ENCODE measurements around the gene DPYSL4. TPM values are rescaled to one million over a fixed set of nuclear protein-coding genes. Genes with fewer than 3 reads are reported as not detected.

DPYSL4 gene
- total RNA-seq, 1 experiment from 2014 or later: 19.6 TPM

DNA sequence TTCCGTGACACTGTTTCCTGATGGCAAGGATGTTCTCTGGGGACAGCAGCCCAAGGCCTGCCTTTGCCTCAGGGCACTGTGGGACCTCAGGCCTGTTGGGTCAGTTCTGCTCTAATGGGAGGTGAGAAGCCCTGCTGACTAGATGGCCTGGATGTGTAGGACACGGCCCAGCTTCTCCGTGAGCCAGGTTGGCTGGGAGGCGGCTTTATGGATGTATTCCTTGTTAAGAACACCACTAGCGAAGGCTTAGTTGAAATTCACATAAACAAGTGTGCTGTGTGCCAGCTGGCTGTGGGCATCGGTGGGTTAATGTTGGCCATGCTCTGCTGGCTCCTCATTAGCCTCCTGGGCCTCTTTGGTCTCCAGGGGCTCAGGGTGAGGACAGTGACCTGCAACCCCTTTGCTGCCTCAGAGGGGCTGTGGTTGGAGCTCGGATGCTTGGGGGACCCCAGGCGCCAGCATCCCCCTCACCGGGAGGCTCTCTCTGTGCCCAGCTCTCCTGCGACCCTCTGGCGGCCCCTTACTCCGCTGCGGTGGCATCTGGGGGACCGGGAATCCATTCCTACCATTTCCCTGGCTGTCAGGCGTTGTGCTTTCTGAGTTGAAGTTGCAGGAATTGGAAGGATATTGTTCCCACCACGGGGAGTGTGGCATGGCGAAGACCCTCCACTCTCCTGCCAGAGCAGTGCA is 22.8 kb upstream of the DPYSL4 start:
- DNase-seq (ENCODE audit: low spot score): no peak

DNA sequence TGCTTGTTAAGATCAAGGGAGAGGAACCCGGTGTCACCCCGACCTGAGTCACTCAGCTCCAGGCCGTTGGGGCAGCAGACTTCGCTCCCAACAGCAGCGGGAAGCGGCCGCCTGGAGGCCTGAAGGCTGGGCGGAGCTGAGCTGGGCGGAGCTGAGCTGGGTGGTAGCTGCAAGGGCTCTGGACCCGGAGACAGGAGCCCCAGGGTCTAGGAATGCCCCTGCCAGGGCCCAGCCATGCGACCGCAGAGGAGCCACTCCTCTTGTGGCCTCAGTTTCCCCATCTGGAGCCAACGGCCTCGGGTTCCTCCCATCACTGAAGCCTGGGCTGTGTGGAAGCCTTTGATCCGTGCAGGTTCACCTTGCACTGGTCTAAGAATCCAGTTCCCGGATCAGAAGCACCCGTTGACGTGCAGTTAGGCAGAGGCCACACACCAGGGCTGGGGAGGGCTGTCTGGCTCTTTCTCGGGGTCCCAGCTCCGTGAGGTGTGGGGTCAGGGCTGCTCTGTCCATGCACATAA is 21.9 kb upstream of the DPYSL4 start:
- no peak for DNase-seq (ENCODE audit: low spot score)

DNA sequence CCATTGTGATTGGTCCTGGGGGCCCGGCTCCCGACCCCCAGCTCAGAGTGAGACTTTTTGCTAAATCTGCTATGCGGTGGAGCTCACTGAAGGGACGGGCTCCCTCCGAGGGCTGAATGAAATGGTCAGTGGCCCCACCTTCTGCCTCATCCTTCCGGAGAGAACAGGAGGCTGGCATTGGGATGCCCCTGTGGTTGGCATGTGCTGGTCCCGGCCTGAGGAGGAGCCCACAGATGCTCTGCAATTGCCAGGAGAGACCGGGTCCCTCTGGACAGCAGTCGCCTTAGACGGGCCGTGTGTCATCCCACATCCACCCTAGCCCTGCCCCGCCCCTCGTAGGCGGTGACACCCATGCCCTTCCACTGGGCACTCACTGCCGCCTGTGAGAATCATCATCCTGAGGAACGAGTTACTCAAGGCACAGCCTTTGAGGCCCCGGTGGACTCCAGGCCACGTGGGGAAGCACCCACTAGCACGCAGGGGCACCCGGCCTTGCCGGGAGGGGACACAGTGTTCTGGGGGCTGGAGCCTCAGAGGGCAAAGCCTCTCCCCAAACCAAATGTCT is 21.2 kb upstream of the DPYSL4 start:
- DNase-seq (ENCODE audit: low spot score): no peak

DNA sequence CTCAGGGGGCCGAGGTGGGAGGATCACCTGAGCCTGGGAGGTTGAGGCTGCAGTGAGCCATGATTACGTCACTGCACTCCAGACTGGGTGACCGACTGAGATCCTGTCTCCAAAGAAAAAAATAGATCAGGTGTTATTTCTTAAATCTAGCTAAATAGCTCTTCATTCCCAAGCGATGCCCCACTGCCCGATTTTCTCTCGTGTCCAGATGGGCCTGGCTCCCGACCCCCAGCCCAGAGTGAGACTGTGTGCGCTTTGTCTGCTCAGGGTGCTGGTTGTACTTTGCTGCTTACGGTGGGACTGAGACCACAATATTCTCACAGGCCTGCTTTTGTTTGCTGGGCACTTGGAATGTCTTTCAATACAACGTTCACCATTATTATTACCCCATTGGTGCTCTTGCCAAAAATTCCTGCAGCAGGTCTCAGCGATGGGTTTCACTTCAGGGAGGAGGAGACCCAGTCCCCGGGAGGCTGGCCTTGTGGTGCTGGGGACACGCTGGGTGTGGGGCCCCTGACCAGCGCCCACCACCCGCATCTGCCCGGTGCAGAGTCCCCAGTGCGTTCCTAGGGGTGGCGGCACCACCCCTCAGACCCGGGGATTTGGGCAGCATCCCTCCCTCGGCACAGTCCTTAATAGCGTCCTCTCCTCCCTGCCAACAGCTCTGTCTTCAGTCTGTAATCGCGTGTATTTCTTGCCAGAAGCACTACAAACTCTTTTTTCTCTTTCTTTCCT is 20.4 kb upstream of the DPYSL4 start:
- no peak for DNase-seq (ENCODE audit: low spot score)

DNA sequence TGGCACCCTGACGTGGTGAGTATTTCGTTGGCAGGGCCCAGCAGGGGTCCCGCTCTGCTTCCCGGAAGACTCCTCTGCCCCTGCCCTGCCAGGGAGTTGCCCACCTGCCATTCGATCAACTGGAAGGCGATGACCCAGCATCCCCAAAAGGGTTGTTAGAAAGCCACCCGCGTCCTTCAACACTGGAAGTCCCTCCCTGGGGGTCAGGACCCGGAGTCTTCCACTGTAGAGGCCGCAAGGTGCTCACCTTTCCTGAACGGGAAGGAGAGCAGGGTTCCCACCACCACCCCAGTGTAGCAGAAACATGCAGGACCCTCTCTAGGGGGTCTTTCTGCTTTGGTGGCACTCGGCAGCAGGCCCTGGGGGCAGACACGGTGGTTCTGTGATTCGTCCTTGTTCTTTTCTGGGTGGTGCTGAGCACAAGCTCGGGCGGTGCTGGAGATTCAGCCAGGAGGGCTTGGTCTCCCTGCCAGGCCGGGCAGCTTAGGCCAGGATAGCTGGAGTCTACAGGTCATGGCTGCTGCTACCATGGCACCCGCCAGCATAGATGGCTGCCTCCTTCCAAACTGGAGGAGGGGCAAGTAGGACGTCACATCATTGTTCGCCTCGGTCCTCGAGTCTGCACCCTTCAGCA is 19.6 kb upstream of the DPYSL4 start:
- DNase-seq (ENCODE audit: low spot score): no peak

DNA sequence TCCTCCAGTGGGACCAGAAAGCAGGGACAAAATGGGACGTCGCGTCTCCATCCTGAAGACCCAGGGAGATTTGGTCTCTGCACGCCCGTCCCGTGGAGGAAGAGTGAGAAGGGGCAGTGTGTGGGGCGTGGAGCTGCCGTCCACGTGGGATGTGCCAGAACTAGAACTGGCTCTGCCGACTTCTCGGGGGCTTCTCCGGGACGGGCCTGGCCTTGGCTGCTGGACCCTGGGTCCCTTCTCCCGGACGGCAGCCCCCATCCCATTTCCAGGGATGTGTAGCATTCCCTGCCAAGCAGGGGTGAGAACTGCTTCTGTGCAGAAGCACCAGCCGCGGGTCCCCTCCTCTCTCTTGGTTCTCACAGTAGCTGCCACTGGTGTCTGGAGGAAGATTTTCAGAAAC is 18.8 kb upstream of the DPYSL4 start:
- no peak for DNase-seq (ENCODE audit: low spot score)

DNA sequence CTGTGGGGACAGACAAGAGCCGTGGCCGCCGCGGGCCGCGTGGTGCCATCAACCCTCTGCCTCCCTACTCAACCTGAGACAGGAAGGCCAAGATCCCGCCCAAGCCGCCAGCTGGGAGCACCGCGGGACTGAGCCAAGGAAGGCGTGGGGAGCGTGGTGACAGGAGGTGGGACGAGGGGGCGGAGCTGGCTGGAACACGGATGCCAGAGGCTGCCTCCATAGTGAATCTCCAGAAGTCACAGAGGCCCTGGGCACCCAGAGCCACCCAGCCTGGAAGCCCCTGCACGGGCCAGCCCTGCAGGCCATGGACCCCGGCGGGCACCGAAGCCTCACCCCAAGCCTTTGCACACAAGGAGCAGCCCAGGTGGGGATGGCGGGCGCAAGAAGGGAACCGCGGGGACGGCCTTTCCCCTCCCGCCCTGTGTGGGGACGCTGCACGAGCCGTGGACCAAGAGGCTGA is 18.1 kb upstream of the DPYSL4 start:
- no peak for DNase-seq (ENCODE audit: low spot score)

DNA sequence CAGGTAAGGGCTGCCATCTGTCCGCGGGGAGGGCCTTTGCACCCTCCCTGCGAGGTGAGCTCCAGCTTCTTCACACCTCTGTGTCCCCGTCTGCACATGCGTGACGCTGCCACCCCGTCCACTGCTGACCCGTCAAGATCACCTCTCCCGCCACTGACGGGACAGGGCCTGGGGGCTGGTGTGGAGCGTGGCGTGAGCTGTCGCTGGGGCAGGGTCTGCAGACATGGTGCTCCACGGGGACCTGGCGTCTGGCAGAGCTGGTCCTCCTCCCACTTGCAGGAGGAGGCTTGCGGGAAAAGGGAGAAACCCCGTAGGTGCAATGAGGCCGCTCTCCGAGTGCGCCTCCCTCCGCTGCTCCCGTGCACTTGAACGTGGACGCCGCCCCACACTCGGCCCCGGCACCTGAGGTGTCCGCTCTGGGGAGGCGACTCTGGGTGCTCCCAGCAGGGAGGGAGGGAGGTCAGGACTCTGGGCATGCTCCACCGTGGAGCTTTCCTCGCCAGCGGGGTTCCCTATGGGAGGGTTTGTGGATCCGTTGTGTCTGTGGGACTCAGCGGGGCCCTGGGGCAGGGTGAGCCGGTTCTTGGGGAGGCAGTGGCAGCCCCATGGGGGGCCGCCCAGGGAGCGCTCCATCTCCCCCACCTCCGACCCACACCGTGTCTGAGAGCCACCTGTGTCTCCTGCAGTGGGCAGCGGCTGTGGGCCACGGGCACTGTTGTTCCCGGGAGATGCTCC is 17.6 kb upstream of the DPYSL4 start:
- DNase-seq (ENCODE audit: low spot score): no peak

DNA sequence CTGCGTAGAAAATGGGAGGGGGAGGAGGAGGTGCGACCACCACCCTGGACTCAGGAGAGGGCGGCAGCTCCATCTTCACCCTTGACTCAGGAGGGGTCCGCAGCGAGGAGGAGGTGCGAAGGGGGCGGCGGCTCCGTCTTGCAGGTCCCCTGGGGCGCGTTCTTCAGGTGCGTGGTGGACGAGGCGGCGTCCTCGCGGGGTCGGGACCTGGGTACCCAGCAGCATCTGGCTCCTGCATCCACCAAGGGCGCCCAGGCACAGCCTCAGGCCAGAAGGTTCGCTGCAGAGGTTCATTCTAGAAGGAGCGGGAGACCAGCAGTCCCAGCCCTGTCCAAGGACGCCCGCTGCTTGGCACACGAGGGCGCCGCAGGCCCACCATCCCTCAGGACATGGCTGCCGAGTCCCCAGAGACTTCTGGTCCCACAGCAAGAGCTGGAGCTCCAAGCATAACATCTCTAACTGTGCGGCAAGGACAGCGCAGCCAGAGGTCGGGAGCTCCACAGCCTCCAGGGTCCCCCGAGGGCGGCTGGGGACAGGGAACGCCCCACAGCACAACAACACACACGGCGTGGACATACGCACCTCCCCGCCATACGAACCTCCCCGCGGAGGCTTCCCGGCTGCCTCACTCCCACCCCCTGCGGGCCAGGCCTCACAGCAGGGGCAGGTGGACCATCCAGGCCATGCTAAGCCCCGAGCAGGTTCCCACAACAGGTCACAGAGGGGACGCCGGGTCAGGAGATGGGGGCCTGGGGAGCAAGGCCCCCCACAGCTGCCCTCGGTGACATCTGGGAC is 16.8 kb upstream of the DPYSL4 start:
- DNase-seq (ENCODE audit: low spot score): no peak

DNA sequence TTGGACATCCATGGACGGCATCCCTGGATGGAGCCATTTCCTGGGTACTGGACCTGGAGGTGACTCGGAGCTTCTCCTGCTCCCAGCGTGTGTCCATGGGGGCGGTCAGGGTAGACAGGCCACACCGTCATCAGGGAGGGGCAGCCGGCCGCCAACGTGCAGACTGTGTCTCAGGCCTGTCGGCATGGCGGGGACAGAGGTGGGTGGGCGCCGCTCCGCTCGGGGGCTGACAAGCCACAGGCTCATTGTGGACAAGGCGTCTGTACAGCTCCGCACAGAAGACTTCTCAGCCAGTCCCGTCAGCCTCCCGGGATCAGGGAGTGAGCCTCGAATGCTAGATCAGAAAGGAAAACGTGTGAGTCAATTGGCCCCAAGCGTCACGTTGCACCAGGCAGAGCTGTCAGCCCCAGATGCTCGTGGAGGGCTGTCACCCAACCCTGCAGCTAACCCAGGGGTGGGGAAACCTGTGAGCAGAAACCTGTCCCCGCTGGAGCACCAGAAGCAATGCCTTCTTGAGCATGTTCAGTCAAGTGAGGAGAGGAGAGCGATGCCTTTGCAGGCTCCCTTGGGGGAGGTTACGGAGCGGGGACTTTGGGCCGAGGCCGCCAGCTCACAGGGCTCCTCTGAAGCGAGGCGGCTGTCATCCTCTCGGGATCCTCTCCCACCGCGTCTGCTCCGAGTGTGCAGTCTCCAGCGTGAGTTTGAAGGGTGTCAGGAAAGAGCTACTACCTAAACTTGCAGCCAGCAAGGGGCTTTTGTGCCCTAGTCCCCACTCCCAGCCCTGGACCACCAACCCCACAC is 16.0 kb upstream of the DPYSL4 start:
- no peak for DNase-seq (ENCODE audit: low spot score)

DNA sequence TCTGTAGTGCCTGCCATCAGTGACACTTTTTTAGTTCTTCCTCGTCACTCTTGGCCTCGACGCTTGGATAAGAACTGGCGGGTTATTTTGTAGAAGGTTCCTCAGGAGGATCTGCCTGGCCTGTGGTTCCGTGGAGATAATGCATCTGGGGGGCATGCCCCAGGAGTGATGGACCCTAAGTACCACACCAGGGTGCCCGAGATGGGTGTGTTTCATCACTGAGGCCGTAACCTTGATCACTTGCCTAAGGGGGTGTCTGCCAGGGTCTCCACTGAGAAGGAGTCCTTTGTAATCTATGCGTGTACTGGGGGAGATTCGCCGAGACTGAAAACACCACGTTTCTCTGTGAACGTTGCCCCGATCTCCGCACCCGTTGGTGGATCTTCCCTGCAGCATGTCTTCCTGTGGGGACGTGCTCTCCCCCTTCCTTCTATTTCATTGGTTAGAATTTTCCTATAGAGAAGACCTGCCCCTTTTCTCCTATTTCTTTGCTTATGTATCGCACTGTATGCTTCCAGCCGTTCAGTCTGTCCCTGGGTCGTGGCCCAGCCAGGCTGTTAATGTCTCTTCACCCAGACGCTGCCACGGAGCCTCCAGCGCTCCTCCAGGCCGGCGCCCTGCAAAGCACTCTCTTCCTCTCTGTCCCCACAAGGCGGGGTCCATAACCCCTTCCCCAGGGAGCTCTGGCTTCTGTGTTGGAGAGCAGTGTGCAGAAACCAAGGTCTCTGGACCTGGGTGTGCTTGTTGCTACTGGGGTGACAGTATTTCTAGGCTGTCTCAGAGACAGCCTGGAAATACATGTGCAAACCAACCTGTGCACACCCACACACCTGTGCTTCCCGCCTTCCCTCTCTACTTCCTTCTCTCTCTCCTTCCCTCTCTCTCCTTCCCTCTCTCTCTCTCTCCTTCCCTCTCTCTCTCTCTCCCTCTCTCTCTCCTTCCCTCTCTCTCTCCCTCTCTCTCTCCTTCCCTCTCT is 14.4 kb upstream of the DPYSL4 start:
- no peak for DNase-seq (ENCODE audit: low spot score)

DNA sequence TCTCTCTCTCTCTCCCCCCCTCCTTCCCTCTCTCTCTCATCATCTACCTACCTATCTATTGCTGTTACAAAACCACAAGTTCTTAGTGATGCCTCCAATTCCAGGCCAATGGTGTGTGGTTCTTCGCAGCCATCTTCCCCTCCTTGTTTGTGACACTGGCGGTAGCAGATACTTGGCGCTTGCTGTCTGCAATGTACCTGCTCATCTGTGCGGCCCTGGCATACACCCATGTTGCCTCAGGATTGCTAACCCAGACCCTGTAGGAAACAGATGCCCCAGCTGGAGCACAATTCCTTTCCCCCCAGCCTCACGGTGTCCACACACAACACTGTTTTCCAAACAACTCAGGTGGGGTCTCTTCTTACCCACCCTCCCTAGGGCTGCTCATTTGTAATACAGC is 13.6 kb upstream of the DPYSL4 start:
- DNase-seq (ENCODE audit: low spot score): no peak

DNA sequence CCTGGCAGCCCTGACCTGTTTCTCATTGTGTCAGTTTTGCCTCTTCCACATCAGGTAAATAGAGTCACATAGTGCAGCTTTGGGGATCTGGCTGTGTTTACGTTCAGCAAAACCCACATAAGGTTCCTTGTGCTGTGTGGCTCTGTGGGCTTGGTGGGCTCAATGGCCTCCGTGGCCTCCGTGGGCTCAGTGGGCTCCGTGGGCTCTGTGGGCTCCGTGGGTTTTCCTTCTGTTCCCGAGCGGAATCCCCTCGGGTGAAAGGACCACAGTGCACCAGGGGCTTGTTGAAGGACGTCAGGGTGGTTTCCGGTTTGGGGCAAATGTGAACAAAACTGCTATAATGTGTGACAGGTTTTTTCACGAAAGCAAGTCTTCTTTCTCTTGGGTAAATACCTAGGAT is 12.5 kb upstream of the DPYSL4 start:
- no peak for DNase-seq (ENCODE audit: low spot score)

DNA sequence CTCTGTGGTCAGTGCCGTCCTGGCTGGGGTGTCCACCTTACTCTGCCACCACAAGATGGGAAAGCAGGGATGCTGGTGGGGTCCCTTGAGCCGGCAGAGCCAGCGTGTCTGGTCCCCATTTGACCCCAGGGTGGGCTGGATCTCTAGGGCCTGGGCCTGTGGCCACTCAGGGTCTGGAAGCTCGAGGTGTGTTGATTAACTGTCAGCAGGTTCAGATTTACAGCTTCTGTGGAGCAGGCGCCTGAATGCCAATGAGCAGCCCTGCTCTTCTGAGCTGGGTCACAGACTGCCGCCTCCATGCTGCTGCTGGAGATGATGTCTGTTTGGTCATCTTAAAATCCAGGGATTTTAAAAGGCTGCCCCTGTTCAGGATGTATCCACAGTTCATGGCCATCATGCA is 11.3 kb upstream of the DPYSL4 start:
- DNase-seq (ENCODE audit: low spot score): no peak

DNA sequence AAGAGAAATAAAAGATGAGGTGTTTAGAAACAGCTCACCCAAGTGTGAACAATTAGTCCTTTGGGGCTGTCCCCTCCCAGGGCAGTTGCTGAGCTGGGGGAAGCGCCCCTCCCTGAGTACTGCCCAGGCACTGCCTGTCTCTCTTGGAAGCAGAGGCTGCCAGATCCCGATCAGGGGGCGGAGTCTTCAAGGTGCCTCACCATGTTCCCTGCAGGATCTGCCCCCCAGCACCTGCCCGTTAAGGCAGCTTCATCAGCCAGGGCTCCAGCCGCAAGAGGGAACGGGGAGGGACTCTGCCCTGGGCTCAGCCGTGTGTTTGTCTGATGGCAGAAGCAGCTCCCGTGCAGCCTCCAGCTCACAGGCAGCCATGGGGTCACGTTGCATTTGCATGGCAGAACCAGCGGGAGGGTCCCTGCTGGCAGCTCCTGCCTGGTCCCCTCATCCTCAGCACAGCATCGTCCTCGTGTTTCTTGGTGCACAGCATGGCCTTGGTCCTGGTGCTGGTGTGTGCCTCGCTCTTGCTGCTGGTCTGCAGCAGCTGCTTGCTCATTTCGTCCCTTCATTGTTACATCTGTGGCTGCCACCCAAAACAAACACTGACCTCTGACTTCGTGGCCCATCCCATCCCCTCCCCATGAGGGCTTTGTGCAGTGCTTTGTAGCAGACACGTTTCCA is 10.7 kb upstream of the DPYSL4 start:
- DNase-seq (ENCODE audit: low spot score): no peak

DNA sequence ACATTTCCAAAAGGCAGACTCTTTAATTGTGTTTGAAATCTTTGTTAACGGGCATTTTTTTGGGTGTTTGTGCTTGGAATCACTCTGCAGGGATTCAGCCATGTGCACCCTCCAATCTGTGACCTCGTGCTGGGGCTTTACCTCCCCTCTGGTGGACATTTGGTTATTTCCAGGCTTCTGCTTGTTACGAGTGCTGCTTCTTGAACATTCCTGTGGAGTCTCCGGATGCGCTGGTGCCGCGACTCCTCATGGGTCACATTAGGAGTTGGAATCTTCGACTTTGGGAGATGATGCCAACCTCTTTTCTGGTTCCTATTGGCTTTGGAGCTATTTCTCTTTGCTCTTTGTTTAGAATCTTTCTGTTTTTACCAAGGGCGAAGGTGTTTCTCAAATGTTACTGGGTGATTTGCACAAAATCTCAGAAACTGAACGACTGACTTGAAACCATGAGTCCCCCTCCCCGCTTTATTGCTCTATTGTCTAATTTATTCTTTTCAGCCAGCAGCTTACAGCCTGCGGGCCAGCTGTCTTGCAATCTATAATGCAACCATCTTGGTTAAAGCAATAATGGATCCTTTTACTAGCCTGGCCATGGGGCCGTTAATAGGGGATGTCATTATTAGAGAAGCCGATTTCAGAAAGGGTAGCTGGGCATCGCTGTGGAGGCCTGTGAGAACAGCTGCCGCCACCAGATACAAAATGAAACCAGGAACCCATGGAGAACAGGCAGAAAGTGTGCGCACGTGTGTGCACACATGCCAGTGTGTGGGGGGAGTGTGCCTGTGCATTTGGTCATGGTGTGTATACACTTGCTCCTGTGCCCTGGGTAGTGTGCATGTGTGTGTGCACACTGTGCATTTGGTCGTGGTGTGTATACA is 9.9 kb upstream of the DPYSL4 start:
- DNase-seq (ENCODE audit: low spot score): no peak

DNA sequence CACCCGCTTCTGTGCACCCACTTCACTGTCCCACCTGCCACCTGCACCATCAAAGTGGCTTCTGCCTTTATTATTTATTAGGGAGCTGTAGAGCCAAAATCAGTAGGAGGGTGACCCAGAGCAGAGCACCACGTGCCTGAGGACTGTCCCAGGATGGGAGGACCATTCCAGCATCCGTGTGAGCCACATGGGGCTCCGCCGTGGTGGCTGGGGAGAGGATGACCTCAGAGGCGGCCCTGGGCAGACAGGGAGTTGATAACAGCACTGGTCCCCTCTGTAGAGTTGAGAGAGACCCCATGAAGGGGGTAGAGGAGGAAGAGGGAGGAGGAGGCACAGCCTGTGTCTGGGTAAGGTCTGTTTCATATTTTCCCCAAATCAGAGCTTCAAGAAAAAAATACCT is 8.7 kb upstream of the DPYSL4 start:
- DNase-seq (ENCODE audit: low spot score): no peak
